ENCODE measurements around the gene ZBTB44.

Gene ZBTB44

DNA sequence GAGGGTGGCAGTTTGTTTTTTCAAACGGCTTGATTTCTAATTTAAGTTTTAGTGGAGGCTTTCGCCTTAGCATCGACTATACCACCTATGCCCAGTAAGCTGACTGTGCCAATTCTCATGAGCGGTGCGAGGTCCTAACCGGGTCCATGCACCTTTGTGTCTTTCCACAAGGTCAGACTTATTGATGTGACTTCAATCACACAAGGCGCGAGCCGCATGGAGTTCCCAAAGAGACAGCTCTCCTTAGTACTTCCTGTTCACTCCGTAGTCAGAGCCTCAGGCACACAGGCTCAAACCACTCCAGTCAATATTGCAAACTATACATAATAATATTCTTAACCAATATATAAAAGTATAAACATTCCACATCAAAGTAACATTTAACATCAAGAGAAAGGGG, 136.9 kb downstream of the ZBTB44 start:
- H3K4me3 ChIP-seq: no peak overlapping the region
- no peak overlapping the region for H3K9ac ChIP-seq (ENCODE audit: insufficient read length)
- no peak for TF ChIP-seq FOXP2 (optimal IDR thresholded peaks at IDR 0.05; ENCODE audit: control extremely low read depth, extremely low read length, insufficient read depth)
- TF ChIP-seq EZH2 (IDR thresholded peaks at IDR 0.05): no peak
- TF ChIP-seq POLR2AphosphoS5 (IDR thresholded peaks at IDR 0.05; ENCODE audit: borderline replicate concordance, low read depth, low read length): no peak
- no peaks in the 10 kb centered on the region for H3K36me3 ChIP-seq (ENCODE audit: insufficient read depth, low read length)
- H3K27ac ChIP-seq: no peak overlapping the region
- no peak for DNase-seq (ENCODE audit: low read depth, low spot score)
- H3K9me3 ChIP-seq (ENCODE audit: low read depth, low read length): no peaks in the 10 kb centered on the region
